Lower leg skin (tissue), 4 donors: Measurements from ENCODE around the gene NASP. TPM values are rescaled to one million over a fixed set of nuclear protein-coding genes. Genes with fewer than 3 reads are reported as not detected.

Source experiments
- DNase-seq, 2 donors: peaks; one replicate each; pipeline ENCODE4 v3.0.0-alpha.2; 2019; ENCODE audit warnings: low spot score in 2 of 2
- H3K4me3 ChIP-seq: fragments of 200-600 bp; sonication (generic); 2 replicates; pipeline ENCODE4 v1.5.1; 2017; ENCODE audit warnings: mild to moderate bottlenecking, low read depth; ENCODE audit not compliant: poor library complexity, severe bottlenecking
- POLR2A ChIP-seq, 2 donors: fragments of 450-650 bp; IDR thresholded peaks; one replicate each; pipeline ENCODE4 v1.6.1; 2016 to 2017; ENCODE audit warnings: antibody characterized with exemption in 2 of 2, mild to moderate bottlenecking in 1 of 2, moderate library complexity in 1 of 2
- WGBS, 2 donors: methylation state at CpG; one replicate each; pipeline ENCODE4 v1.1.5; 2018; 5-methylcytosine and 5-hydroxymethylcytosine counted together
- intact Hi-C: fragments of 100-400 bp; cut with DNase I; formaldehyde crosslinking; loops from one replicate; pipeline ENCODE4 v1.15.0; 2023; ENCODE audit warnings: low total_unique reads
- total RNA-seq, 4 donors: library from RNA; depleted of rRNA; stranded (reverse); fragments of >200 nt; gene quantifications; one replicate each; pipeline ENCODE4 v1.1.0, GENCODE V29; 2016
- TF ChIP-seq, protein P1 (sequence below), 3 donors: fragments of 450-650 bp; IDR thresholded peaks; one replicate each; pipeline ENCODE4 v1.5.1; 2016; ENCODE audit warnings: antibody characterized with exemption in 3 of 3, mild to moderate bottlenecking in 3 of 3, moderate library complexity in 2 of 3

Gene NASP
- total RNA-seq, 4 donors from 2014 or later, result 35.4 to 64.4 (median 52.3) TPM

DNA sequence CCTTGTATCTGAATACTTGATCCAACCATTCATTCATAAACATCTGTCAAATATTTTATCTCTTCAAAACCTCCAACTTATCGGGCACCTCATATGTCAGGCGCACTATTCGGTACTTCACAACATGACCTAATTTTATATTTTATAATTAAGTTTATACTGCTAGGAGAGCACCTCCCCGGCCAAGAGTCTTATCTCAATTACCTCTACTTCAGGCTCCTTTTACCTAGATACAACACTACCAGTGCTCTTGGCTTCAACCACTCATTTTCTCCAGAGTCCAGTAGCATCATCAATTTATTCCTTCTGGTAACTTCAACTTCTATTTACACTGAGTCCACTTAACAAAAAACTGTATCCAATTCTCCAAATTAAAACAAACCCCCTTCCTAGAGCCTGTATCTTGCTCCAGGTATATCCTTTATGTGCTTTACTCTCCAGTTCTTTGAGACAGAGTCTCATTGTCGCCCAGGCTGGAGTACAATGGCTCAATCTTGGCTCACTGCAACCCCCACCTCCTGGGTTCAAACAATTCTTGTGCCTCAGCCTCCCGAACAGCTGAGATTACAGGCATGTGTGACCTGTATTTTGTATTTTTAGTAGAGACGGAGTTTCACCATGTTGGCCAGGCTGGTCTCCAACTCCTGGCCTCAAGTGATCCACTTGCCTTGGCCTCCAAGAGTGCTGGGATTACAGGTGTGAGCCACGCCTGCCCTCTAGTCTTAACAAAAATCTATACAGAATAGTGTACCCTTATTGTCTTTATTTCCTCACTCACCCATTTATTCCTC, 83.7 kb downstream of the NASP start:
- 79 to 89% methylated on average over 8 of the region's 8 CpGs for WGBS, 2 donors
- intact Hi-C loops, result no loop called here
- no peak for DNase-seq
- no peak for TF ChIP-seq POLR2A (IDR thresholded peaks at IDR 0.05)
- TF ChIP-seq, protein P1, sequence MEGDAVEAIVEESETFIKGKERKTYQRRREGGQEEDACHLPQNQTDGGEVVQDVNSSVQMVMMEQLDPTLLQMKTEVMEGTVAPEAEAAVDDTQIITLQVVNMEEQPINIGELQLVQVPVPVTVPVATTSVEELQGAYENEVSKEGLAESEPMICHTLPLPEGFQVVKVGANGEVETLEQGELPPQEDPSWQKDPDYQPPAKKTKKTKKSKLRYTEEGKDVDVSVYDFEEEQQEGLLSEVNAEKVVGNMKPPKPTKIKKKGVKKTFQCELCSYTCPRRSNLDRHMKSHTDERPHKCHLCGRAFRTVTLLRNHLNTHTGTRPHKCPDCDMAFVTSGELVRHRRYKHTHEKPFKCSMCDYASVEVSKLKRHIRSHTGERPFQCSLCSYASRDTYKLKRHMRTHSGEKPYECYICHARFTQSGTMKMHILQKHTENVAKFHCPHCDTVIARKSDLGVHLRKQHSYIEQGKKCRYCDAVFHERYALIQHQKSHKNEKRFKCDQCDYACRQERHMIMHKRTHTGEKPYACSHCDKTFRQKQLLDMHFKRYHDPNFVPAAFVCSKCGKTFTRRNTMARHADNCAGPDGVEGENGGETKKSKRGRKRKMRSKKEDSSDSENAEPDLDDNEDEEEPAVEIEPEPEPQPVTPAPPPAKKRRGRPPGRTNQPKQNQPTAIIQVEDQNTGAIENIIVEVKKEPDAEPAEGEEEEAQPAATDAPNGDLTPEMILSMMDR (IDR thresholded peaks at IDR 0.05), result no peak
- no peak overlapping the region for H3K4me3 ChIP-seq

Other genes with a start within 250 kb of the NASP start
- 10 to 100 TPM in 2 of 4 donors, 1 to 10 TPM in 2; 6.0 to 11.9 (median 9.6) TPM for gene TOE1, start 243.9 kb upstream of the NASP start, total RNA-seq
- gene MUTYH, start 243.6 kb upstream of the NASP start, total RNA-seq, result 10 to 100 TPM; 18.6 to 26.7 (median 24.6) TPM
- gene TESK2, start 92.9 kb upstream of the NASP start, total RNA-seq, result 10 to 100 TPM; 16.9 to 23.8 (median 20.0) TPM
- 1 to 10 TPM in 3 of 4 donors, under 1 TPM in 1; 0.46 to 1.7 (median 1.3) TPM for gene CCDC163, start 84.0 kb upstream of the NASP start, total RNA-seq
- gene MMACHC, start 83.7 kb upstream of the NASP start, total RNA-seq, result 1 to 10 TPM; 1.3 to 3.8 (median 3.0) TPM
- 100 to 1,000 TPM; 216 to 325 (median 281) TPM for gene PRDX1, start 62.2 kb upstream of the NASP start, total RNA-seq
- gene AKR1A1, start 33.2 kb upstream of the NASP start, total RNA-seq, result 10 to 100 TPM; 42.1 to 79.2 (median 57.8) TPM
- gene CCDC17, start 40.0 kb downstream of the NASP start, total RNA-seq, result 1 to 10 TPM; 1.4 to 2.1 (median 1.7) TPM
- gene GPBP1L1, start 102.5 kb downstream of the NASP start, total RNA-seq, result 100 to 1,000 TPM; 109 to 121 (median 111) TPM
- gene TMEM69, start 104.1 kb downstream of the NASP start, total RNA-seq, result 10 to 100 TPM; 21.8 to 32.9 (median 22.8) TPM
- 10 to 100 TPM in 2 of 4 donors, 1 to 10 TPM in 2; 6.1 to 11.7 (median 9.9) TPM for gene IPP, start 166.6 kb downstream of the NASP start, total RNA-seq
- gene MAST2, start 219.6 kb downstream of the NASP start, total RNA-seq, result 10 to 100 TPM in 3 of 4 donors, 1 to 10 TPM in 1; 6.6 to 22.6 (median 13.9) TPM